RPMI8226 (cell line): Measurements from ENCODE around the gene LTBP4.
A peak's percentile ranks its signal among the peaks of the same experiment; 100 is the strongest.
"Not testable (repeated sequence)": the region's sequence is repeated elsewhere in the genome, so short reads cannot be mapped to it uniquely, and the experiment has no call there.

Experiments used
- DNase-seq: peaks from one replicate; pipeline ENCODE4 v3.0.0-alpha.2; 2015

The LTBP4 gene

DNA sequence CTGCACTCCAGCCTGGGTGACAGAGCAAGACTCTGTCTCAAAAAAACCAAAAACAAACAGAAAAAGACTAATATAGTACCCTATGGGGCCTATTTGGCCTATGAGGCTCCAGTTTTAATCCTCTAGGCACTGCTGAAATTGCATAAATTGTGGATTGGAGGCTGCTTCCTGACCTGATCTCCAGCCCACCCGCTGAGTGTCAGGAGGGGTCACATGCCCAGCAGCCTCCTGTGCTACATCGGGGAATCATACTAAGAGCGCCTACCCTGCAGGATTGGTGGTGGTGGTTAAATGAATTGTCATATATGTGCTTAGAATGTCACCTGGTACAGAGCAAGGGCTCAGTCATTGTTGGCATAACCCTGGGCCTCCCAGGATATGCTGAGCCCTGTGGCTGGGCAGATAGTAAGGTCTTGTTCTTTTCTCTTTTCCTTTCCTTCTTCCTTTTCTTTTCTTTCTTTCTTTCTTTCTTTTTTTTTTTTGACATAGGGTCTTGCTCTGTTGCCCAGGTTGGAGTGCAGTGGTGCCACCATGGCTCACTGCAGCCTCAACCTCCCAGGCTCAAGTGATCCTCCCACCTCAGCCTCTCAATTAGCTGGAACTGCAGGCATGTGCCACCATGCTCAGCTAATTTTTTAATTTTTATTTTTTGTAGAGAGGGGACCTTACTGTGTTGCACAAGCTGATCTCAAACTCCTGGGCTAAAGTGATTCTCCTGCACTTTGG, 31.3 kb downstream of the LTBP4 start:
- no peak for DNase-seq

- DNase-seq: no peak
Measured at GRCh38 chr19:40633207-40633606, 32.0 kb downstream of the LTBP4 start.

GRCh38 chr19:40638327-40638726, 37.2 kb downstream of the LTBP4 start:
- DNase-seq: no peak

DNA sequence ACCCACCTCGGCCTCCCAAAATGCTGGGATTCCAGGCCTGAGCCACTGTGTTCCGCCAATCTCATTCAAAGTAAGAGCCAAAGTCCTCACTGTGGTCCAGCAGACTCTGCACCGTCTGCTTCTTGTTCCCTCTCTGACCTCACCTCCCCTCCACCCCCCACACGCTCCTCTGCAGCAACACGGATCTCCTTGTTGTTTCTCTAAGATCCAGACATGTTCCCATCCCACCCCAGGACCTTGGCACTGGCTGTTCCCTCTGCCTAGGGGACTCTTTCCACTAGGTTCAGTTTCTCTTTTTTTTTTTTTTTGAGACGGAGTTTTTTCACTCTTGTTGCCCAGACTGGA, 38.4 kb downstream of the LTBP4 start:
- no peak for DNase-seq

DNA sequence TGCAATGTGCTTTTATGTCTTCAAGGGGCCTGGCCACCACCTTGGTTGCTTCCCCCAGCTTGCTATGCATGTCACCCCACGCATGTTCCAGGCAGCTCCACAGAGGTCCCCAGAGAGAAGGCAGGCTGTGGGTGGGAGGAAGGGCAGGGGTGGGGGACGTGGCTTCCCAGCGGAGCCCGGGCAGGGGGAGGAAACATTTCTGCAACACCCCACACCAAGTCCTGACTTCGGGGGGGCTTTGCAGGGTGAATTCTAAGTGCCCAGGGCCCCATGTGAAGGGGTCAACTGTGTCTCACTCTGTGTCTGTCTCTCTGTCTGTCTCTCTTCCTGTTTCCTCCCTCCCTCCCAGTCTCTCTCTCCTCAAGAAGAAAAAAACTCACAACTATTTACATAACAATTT, 39.6 kb downstream of the LTBP4 start:
- no peak for DNase-seq

DNA sequence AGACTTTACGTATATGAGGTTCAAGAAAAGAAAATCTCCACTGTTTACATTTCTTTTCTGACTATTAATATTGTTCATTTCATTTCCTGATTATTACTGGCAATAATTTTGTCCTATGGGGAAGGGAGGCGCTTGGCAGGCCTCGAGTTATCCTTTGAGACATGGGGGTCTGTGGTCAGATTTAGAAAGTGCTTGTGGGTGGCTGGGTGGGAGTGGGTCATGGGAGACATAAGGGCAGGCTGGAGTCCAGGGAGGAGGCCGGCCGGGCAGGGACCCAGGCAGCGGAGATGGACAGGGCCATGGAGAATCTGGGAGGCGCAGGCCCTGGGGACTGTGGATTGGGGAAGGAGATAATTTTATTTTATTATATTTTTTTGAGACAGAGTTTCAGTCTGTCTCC, 40.1 kb downstream of the LTBP4 start:
- no peak for DNase-seq

DNA sequence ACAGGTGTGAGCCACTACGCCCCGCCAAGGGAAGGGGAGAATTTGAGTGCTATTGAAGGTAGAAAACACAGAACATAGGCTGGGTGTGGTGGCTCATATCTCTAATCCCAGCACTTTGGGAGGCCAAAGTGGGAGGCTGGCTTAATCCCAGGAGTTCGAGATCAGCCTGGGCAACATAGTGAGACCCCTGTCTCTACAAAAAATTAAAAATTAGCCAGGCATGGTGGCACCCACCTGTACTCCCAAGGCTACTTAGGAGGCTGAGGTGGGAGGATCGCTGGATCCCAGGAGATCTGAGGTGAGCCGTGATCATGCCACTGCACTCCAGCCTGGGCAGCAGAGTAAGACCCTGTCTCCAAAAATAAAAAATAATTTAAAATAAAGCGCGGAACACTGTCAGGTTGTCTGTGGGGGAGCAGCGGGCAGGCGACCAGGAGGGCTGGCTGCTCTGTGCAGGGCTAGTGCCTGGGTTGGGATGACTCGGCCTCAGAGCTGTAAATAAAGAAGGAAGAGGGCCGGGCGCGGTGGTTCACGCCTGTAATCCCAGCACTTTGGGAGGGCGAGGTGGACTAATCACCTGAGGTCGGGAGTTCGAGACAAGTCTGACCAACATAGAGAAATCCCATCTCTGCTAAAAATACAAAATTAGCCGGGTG, 41.0 kb downstream of the LTBP4 start:
- no peak for DNase-seq

DNA sequence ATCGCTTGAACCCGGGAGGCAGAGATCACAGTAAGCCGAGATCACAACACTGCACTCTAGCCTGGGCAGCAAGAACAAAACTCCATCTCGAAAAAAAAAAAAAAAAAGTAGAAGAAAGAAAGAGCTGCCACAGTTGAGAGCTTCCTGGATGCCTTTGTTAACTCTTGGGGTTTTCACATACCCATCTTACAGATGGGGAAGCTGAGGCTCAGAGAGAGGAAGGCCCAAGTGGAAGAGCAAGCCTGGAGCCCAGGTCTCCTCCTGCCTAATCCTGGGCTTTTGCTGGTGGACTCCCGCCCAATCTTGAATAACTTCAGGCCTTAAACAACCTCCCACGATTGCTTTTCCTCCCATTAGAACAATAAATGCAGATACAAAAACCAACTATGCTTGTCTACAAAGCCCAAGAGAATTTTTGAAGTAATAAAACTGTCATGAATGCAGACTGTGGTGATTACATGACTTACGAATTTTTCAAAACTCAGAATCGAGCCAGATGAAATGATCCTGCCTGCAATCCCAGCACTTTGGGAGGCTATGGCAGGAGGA, 41.7 kb downstream of the LTBP4 start:
- no peak for DNase-seq

GRCh38 chr19:40646743-40647254, 45.6 kb downstream of the LTBP4 start:
- no peak for DNase-seq

- not testable (repeated sequence) for DNase-seq
Measured at GRCh38 chr19:40649903-40650675, 48.9 kb downstream of the LTBP4 start.

GRCh38 chr19:40650749-40651305, 49.7 kb downstream of the LTBP4 start:
- DNase-seq: no peak

DNA sequence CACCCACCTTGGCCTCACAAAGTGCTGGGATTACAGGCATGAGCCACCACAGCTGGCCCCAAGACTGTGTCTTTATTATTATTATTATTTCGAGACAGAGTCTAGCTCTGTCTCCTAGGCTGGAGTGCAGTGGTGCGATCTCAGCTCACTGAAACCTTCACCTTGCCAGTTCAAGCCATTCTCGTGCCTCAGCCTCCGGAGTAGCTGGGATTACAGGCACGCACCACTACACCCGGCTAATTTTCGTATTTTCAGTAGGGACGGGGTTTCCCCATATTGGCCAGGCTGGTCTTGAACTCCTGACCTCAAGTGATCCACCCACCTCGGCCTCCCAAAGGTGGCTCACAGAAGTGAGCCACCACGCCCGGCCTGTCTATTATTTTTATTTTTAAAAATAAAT, 51.1 kb downstream of the LTBP4 start:
- not testable (repeated sequence) for DNase-seq

DNA sequence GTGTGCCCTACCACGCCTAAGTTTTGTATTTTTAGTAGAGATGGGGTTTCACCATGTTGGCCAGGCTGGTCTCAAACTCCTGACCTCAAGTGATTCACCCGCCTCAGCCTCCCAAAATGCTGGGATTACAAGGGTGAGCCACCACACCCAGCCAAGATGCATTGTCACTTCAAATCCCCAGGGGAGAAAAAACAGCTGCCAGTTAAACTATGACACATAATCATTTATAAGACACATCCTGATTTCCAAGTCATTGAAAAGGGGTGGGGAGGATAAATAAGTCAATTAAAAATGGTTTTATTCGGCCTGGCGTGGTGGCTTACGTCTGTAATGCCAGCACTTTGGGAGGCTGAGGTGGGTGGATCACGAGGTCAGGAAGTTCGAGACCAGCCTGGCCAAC, 54.5 kb downstream of the LTBP4 start:
- not testable (repeated sequence) for DNase-seq

- no peak for DNase-seq
Measured at GRCh38 chr19:40658031-40658430, 56.9 kb downstream of the LTBP4 start.

- no peak for DNase-seq
Measured at GRCh38 chr19:40659116-40659515, 57.9 kb downstream of the LTBP4 start.

GRCh38 chr19:40659566-40659965, 58.4 kb downstream of the LTBP4 start:
- DNase-seq: no peak

GRCh38 chr19:40661616-40662015, 60.4 kb downstream of the LTBP4 start:
- DNase-seq: no peak

DNA sequence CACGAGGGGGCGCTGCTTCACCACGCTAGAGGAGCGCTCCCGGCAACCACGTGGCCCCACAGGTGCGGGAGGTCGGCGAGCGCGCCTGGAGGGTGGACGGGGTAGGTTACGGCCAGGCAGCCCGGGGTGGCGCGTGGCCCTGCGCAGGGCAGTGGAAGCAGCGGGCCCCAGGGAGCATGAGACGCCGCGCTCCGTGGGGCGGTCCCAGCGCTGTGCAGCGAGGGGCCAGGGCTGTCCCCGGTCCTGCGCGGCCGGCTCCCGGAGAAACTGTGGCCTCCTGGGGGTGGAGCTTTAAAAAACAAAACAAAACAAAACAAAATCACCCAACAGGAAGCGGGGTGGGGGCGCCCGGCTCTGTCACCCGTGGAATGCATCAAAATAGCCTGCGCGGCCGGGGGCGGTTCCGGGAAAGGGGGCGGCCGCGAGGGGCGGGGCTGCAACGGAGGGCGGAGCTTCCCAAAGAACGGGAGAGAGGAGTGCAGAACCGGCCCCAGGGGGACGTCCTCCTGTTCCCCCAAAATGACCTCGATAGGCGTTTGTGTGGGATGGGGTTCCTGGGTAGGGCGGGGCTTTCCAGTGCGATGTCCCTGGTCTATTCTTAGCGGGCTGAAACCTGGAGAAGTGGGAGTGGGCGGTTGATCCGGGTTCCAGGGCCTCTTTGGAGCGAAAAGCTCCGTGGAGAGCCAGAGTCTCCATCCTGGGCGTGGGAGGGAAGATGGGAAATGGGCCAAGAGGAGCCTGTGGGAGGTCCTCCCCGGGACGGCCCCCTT, 61.9 kb downstream of the LTBP4 start:
- peak; percentile 90 for DNase-seq

DNA sequence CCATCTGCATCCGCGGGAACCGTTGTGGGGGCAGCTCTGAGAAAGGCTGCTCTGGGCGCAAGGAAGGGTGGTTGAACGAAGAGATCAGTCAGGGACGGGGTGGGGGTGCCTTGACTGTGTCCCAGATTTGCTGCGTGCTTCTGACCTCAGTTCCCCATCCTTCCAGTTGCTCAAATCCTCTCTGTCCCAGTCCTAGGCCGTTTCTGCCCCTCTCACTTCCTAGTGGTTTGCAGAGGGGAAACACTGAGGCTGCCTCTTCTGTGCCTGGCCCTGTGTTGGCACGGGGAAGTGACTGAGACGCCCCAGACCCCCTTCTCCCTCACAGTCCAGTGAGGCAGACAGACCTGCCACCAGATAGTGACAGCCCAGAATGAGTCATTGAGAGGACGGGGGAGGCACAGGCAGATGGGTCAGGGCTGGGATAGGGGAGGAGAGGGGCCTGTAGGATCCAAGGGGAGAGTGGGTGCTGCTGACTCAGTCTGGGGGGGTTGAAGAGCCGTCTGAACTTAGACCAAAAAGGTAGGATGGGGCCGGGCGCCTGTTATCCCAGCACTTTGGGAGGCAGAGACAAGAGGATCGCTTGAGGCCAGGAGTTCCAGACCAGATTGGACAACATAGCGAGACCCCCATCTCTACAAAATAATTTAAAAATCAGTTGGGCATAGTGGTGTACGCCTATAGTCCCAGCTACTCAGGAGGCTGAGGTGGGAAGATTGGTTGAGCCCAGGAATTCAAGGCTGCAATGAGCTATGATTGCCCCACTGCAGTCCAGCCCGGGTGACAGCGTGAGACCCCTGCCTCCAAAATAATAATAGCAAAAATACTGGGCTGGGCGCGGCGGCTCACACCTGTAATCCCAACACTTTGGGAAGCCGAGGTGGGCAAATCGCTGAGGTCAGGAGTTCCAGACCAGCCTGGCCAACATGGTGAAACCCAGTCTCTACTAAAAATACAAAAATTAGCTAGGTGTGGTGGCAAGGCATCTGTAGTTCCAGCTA, 62.8 kb downstream of the LTBP4 start:
- DNase-seq: no peak

GRCh38 chr19:40666803-40667438, 65.8 kb downstream of the LTBP4 start:
- DNase-seq: no peak

DNA sequence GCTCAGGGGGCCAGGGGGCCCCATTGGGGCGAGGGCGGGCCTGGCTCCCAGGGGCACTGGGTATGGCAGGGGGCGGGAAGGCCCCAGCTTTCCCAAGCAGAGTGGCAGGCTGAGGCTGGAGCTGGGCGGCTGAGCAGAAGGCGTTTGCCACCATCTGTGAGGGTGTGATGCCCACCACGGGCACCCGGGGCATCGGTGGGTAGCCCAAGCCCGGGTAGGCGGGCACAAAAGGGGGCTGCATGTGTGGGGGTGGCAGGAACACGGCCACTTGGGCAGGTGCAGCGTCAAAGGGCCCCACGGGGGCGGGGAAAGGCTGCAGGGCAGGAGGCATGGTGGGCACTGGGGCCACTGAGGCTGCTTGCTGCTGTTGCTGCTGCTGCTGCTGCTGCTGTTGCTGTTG, 66.4 kb downstream of the LTBP4 start:
- DNase-seq: no peak
